ENCODE measurements around the gene PQBP1.

The PQBP1 gene

GRCh38 chrX:48924270-48924669 is 26.5 kb downstream of the PQBP1 start:
- DNase-seq: no peak

GRCh38 chrX:48927123-48927522 is 29.4 kb downstream of the PQBP1 start:
- no peak for DNase-seq

DNA sequence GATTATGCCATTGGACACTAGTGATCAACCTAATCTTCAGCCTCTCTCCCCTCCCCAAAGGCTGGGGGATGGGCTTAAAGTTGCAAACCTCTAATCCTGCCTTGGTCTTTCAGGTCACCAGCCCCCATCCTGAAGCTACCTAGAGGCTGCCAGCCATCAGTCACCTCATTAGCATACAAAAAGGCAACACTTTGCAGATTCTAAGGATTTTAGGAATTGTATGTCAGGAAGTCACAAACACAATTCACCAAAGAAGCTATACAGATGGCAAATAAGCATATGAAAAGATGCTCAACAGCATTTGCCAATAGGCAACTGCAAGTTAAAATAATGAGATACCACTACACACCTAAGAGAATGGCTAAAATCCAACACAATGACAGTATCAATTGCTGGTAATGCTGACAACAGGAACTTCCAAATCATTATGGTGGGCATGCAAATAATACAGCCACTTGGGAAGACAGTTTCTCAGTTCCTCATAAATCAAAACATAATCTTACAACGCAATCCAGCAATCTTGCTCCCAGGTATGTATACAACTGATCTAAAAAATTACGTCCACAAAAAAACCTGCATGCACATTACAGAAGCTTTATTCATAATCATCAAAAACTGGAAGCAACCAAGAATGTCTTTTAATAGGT is 30.1 kb downstream of the PQBP1 start:
- DNase-seq: no peak

- DNase-seq: no peak
These were observed 36.0 kb downstream of the PQBP1 start for GRCh38 chrX:48933757-48934156.

DNA sequence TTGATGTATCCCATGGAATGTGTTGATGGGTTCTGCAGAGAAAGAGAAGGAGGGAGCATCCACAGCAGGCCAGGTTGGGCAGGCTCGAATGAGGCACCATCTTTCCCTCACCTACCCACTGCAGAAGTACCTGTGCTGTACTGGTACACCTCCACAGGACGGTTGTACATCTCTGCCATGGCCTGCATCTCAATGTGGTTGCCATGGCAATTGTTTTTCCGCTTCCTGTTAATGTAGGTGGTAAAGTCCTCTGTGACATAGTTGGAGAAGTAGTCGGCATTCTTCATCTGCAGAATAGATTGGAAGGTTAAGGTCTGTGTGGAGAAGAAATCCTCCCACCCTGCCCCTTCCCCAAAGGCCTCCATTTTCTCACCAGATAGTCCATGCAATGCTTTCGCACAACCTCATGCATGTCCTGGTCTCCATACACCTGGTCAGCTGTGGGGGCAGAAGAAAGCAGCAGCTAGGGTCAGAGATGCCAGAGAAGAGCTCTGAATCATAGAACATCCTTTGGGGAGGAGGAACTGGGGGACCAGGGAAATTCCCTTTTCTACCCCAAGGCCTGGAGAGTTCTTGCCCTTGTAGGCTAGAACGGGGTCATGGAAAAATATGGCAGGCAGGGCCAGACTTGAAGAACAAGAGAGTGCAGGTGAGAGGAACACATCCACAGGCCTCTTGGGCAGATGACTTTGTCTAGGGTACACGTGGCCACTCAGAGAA is 37.0 kb downstream of the PQBP1 start:
- DNase-seq: no peak

GRCh38 chrX:48935301-48935670 is 37.6 kb downstream of the PQBP1 start:
- DNase-seq: no peak

GRCh38 chrX:48936429-48937053 is 38.8 kb downstream of the PQBP1 start:
- DNase-seq: no peak

DNA sequence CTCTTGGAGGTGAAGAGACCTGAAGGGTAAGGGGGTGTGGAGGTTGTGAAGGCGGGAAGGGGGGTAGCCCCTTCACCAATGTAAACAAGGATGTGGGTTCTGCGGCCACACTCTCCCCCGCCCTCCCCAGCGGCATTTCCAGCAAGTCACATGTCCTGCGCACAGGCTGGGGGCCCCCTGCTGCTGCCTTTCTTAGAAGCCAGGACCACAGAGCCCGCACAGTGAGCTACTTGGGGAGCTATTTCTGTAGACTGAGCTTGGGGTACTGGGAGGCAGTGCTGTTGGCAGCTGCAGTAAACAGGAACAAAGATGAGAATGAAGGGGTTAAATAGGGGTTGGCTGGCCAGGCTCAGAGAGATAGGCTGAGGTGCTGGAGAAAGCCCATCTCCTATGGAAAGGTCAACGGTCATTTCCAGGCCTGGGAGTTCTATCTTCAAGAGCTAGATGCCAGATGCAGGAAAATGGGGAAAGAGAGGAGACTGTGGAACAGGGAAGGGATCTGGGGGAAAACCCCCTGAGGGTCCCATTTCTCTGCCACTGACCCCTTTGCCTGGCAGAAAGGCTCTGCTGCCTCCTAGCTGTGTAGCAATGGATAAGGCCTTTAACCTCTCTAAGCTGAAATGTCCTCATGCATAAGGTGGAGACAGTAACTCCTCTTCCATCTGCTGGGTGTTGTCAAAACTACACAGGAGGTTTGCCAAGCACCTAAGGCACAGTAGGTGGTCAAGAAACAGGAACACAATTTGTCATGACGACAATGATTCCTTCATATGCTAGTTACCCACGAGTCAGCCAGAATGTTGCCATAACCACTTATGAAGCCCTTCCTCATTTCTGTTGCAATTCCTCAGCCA is 39.6 kb downstream of the PQBP1 start:
- DNase-seq: peak; percentile 71

- peak; percentile 59 for DNase-seq
These were observed 41.1 kb downstream of the PQBP1 start for GRCh38 chrX:48938721-48939425.

DNA sequence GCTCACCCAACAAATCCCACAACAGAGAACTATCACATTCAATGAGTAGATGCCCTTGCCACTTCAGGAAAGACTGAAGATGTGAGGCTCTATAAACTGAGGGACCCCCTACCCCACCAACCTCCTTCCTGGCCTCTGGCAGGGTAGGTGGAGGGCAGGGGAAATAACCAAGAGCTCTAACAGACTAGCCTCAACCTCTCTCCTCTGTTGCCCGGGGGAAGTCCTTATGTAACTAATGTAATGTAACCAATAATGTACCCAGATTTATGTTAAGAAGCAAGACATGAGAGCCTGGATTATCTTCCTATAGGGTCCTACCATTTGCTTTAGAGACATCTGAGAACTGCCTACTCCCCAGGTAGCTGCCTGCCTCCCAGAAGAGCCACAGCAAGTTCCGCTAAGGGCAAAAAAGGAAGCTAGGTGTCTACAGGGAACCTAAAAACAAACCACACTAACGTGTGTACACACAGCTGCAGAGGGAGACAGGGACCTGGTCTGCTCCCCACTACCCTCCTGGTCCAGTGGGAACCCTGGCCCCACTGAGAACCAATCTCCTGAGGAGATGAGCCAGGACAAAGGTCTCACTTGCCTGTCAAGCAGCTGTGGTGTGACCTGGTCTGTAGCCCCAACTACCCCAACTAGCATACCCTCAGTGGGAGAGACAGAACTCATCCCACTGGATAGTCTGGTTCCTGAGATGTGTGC is 41.9 kb downstream of the PQBP1 start:
- no peak for DNase-seq

- DNase-seq: no peak
These were observed 42.8 kb downstream of the PQBP1 start for GRCh38 chrX:48940404-48940955.

DNA sequence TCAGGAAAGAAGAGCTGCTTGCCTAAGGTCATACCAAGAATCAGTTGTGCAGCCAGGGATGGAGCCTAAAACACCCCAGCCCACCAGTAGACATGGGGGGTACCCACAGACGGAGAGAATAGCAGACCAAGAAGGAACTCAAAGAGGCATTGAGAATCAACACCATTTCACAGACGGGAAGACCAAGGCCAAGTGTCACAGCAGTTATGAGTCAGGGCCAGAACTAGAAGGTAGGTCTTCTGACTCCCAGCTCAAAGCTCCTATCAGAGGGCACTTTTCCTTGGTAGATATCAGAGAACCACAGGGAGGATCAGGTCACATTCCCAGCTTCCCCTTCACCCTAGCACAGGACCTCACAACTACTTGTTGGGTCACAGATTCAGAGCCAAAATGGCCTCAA is 45.2 kb downstream of the PQBP1 start:
- DNase-seq: no peak

GRCh38 chrX:48945517-48946348 is 48.0 kb downstream of the PQBP1 start:
- peak; percentile 15 for DNase-seq

GRCh38 chrX:48948589-48948988 is 50.9 kb downstream of the PQBP1 start:
- DNase-seq: no peak

All from effector CD8-positive, alpha-beta T cell (primary cell).